ENCODE results near the gene DLG3.

The DLG3 gene

GRCh38 chrX:70437921-70438665 lies 6.5 kb upstream of the DLG3 start:
- DNase-seq (ENCODE audit: low spot score): no peak

DNA sequence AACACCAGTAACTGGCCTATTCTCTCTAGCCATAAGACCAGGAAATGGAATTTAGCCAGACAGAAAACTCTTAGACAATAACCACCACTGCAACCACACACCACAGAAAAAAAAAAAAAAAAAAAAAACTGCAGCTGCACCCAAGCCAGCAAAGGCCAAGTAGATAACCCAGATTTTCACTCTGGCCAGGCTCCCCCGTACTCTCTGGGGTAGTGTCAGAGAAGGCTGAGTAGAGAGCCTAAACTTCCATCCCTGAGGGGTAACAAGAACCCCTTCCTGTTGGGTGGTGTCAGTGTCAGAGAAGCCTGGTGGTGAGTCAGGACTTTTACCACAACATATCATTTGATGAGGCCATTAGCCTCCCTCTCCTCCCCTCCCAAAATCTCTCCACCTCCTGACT lies 5.6 kb upstream of the DLG3 start:
- no peak for DNase-seq (ENCODE audit: low spot score)

DNA sequence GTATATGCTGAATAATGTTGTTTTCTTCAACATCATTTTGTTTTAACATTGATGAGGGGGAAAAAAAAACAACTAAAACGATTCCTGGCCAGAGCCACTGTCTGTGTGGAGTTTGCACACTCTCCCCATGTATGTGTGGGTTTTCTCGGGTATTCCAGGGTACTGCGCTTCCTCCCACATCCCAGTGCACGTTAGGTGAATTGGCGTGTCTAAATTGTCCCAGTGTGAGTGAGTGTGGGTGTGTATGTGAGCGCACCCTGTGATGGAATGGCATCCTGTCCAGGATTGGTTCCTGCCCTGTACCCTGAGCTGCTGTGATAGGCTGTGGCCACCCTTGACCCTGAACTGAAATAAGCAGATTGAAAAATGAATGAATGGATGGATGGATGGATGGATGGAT lies 2.4 kb upstream of the DLG3 start:
- DNase-seq (ENCODE audit: low spot score): no peak

DNA sequence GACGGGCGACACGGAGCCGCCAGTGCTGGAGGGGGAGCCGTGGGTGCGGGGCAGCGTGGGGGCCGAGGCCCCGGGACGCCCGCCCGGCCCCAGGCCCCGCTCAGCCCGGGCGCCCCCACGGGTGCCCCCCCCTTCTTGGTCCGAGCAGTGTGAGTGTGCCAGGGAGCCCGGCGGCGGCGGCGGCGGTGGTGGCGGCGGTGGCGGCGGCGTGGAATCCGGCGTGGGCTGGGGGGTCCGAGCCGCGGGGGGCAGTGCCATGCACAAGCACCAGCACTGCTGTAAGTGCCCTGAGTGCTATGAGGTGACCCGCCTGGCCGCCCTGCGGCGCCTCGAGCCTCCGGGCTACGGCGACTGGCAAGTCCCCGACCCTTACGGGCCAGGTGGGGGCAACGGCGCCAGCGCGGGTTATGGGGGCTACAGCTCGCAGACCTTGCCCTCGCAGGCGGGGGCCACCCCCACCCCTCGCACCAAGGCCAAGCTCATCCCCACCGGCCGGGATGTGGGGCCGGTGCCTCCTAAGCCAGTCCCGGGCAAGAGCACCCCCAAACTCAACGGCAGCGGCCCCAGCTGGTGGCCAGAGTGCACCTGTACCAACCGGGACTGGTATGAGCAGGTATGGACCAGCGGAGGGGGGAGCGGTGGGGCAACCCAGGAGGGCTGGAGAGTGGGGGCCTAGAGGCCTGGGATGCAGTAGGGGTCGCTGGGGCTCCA lies 466 bp downstream of the DLG3 start:
- no peak for DNase-seq (ENCODE audit: low spot score)

GRCh38 chrX:70445951-70446350 lies 1.3 kb downstream of the DLG3 start:
- no peak for DNase-seq (ENCODE audit: low spot score)

- no peak for DNase-seq (ENCODE audit: low spot score)
Measured at GRCh38 chrX:70446380-70447350, 2.0 kb downstream of the DLG3 start.

GRCh38 chrX:70449457-70449966 lies 4.9 kb downstream of the DLG3 start:
- DNase-seq (ENCODE audit: low spot score): no peak

- peak; percentile 75 for DNase-seq (ENCODE audit: low spot score)
Measured at GRCh38 chrX:70452143-70452733, 7.6 kb downstream of the DLG3 start.

DNA sequence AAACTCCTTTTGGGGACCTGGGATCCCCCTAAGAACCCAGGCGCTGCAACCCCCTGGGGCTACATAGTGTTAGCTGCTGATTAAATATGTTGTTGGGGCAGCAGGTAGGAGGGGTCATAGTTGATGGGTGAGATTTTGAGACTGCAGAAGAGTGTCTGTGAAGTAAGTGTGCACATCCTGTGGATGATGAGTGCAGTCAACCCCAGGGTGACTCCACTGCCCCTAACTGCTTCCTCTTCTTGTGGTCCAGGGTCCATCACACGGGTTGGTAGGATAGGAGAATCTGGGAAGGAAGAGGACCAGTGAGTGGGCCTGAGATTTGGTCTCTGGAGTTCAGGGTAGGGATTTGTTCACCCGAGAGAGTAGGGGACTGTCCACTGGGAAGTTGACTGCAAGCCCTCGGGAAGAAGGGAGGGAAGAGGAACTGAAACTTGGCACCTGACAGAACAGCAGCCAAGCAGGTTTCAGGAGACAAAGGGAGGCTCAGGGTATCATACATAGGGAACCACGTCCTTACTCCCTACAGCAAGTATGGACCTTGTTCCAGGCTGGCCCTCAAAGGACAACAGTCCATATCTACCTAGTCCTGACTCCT lies 8.5 kb downstream of the DLG3 start:
- DNase-seq (ENCODE audit: low spot score): no peak

GRCh38 chrX:70454441-70455365 lies 10.1 kb downstream of the DLG3 start:
- DNase-seq (ENCODE audit: low spot score): peak; percentile 53

- DNase-seq (ENCODE audit: low spot score): no peak
Measured at GRCh38 chrX:70455366-70456202, 10.9 kb downstream of the DLG3 start.

GRCh38 chrX:70456256-70456655 lies 11.6 kb downstream of the DLG3 start:
- DNase-seq (ENCODE audit: low spot score): no peak

- DNase-seq (ENCODE audit: low spot score): no peak
Measured at GRCh38 chrX:70461026-70461425, 16.4 kb downstream of the DLG3 start.

- no peak for DNase-seq (ENCODE audit: low spot score)
Measured at GRCh38 chrX:70464051-70464450, 19.4 kb downstream of the DLG3 start.

DNA sequence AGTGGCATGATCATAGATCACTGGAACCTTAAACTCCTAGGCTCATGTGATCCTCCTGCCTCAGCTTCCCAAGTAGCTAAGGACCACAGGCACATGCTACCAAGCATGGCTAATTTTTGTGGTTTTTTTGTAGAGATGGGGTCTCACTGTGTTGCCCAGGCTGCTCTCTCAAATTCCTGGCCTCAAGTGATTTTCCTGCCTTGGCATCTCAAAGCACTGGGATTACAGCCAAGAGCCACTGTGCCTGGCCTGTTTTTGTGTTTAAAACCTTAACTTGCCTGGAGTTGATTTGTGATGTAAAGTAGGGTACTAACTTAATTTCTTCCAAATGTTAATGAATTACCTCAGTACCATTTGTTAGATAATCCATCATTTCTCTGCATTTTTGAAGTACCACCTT lies 22.3 kb downstream of the DLG3 start:
- no peak for DNase-seq (ENCODE audit: low spot score)

GRCh38 chrX:70468709-70469108 lies 24.1 kb downstream of the DLG3 start:
- no peak for DNase-seq (ENCODE audit: low spot score)

- no peak for DNase-seq (ENCODE audit: low spot score)
Measured at GRCh38 chrX:70470850-70471289, 26.2 kb downstream of the DLG3 start.

DNA sequence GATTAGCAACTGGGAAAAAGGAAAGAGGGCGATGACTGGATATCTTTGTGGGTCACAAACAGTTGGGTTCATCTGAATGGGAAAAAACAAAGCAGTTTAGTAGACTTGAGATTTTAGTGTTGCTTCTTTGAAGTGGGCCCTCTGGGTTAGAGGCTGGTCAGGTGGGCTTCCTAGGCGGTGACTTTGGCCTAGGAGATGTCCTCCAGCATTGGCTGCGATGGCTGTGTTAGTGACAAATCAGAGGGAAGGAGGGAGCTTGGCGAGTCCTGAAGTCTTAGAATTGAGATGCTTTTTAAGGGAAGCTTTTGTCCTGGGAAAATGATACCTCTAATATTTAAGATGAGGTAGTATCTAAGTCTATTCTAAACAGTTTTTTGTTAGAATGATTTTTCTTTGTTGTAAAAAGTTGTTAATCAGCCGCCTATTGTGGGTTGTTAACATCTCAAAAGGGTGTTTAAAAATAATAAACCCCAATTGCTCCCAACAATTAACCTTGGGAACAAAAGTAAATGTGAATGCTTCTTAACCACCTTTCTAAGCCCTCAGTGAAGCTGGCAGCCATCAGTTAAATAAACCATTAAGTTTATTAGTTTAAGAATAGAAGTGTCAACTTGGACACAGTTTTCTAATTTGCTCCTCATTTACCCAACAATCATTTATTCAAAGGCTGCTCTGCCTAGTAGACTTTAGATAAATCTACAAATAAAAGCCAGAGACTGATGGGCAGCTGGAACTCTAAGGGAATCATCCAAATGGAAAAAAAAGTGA lies 31.7 kb downstream of the DLG3 start:
- DNase-seq (ENCODE audit: low spot score): no peak
